Measurements from ENCODE around the gene MED20.
"Not testable (repeated sequence)": the region's sequence is repeated elsewhere in the genome, so short reads cannot be mapped to it uniquely, and the experiment has no call there.

MED20 gene, protein sequence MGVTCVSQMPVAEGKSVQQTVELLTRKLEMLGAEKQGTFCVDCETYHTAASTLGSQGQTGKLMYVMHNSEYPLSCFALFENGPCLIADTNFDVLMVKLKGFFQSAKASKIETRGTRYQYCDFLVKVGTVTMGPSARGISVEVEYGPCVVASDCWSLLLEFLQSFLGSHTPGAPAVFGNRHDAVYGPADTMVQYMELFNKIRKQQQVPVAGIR

DNA sequence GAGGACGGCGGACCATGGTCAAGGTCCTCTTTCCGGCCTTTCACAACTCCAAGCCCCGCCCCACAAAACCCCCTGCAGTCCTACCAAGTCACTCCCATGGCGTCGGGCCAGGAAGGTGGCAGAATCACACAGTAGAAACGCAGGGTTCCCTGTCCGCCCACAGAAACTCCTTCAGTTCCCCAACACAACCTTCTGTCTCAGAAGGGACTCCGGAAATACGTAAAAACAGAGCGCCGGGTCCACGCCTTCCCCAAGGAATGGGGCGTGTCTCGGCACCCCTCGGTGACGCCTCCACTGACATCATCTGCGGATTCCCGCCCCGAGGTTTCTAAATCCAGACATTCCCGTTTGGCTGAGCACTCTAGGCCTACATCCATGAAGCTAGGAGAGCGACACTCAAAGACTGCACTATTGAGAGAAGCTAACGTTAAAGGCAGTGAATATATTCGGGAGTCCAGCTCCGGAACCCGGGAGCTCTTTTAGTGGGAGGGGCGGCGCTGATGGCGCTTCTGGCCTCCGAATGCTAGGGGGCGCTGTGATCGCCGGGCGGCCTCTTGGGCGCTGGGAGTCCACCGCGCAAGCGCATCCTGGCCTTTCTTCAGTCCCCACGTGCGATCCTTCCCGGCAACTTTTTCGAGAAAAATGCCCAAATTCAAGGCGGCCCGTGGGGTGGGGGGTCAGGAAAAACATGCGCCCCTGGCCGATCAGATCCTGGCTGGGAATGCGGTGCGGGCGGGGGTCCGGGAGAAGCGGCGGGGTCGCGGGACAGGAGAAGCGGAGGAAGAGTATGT lies at the start of gene MED20, which contains the start of gene BYSL:
Gene MED20 (minus strand): TSS at position 219 of the 791 bp plus-strand sequence. CDS start 121 bp downstream, at position 98.
Gene BYSL (plus strand): TSS at position 579 of the 791 bp plus-strand sequence. CDS start 64 bp downstream, at position 643.
- DNase-seq, result peak; percentile 97

DNA sequence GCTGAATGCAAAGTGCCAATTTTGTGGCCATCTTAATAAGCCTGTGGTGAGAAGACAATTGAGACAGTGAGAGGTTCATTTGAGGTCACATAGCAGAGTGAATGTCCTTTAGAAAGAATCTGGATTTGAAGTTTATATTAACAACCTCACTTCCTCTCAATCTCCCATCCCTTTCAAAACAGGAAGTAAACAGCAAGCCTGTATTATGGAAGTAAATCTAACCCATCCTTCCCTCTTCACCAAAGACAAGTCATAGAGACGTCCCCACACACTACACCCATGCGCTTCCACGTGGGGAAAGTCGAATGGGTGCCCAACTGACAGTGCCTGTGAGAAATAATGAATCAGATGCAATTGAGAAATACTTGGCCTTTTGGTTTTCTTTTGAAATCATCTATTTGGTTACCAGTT lies 49.5 kb upstream of the MED20 start:
- DNase-seq, result no peak

DNA sequence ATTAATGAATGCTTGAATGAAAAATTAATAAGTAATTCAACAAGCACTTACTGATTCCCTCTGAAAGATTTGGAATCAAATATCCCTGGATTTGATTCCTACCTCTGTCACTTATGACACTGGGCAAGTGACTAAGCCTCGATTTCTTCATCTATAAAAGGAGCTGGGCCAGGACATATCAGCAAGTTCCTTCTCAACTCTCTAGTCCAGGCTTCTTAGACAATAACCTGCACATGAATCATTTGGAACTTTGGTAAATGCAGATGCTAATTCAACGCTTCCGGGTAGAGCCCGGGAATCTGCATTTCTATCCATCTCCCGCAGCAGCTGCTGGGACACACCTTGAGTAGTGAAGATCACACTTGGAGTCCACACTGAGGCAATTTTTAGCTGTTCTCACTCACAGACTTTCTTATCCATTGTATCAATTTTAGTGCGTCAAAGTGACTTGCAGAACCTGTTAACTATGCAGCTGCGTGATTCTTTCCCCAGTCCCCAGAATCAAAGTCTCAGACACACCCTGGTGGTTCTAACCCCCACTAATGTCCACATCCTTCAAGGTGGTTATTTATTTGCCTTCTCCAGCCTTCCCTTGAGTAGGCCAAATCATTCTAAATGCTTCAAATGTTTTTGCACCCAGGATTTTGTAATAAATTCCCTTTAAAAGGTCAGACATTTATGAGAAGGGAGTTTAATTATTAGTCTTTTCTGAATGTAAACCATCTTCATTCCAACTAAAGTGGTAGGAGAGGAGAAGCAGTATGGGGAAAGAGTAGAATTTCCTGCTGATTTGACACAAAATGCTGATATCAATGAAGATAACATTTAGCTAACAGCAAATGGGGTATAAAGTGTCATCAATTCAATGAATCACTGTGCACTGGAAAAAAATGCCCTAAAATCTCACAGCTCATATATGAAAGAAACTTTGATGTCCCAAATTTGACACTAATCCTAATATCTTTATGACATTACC lies 46.7 kb upstream of the MED20 start:
- DNase-seq, result no peak

DNA sequence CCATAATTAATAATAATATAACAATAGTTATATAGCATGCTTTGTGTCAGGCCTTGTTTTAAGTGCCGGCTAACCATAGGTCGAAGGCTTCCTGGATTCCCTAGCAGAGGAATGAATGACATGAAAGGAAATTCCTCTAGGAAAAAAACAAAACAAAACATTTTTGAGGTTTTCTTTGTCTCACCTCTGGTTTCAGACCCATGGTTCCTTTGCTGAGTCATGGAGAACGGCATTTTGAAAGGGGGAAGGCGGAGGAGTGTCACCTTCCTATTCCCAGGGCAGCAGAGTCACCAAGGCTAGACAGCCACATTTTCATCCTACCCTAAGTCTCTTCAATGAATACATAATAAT lies 46.0 kb upstream of the MED20 start:
- DNase-seq, result no peak

DNA sequence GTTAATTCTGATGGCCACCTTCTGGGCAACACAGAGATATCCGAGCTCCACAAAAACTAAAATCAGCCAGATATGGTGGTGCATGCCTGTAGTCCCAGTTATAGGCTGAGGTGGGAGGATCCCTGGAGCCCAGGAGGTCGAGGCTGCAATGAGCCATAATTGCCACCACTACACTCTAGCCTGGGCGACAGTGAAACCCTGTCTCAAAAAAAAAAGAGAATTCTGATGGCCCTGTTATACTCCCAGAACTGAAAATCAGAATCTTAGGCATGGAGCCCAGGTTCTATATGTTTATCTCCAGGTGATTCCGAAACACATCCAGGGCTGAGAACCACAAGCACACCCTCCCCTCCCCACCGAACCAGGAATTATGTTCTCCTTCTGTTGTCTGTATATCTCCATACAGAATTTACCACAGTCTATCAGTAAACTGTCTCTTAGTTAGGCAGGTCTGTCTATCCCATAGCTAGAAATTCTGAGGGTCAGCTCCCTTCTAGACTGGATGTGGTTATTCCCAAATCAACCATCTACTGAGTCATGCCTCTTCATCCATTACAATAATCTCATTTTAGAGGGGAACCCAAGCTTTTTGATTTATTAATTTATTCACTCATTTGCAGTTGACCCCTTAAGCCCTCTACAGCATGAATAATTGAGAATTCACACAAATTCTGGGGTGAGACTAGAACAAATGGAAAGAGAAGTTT lies 45.4 kb upstream of the MED20 start:
- DNase-seq, result no peak

DNA sequence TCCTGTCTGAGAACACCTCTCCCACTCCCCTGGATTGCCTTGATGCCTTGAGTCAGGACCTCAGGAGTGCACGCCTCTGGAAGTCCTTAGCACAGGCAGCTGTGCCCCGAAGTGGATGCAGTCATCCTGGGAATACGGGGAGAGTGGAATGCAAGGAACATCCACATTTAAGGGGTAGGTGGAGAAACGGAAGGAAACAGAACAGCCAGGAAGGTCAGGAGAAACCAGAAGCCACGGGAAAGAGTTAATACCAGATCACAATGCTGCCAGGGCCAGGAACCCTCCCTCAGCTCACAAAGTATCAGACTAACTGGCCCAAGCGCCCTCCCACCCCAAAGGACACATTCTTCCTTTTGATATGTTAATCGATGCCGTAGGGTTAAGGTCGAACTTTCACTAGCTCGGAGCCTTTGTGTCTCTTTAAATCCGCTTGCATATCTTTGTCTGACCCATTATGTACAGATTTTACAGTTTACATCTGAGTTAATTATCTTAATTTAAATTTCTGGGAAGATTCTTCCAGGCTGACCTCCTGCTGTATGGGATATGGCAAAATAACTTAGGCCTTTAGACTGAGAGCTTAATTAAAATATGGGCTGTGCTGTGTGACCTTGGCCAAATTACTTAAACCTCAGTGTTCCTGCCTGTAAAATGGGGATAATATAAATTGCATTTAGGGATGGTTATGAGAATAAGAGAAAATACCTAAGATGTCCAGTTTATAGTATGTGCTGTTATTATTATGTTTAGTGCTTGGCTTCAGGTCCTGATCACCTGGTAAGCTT lies 44.7 kb upstream of the MED20 start:
- DNase-seq, result no peak

DNA sequence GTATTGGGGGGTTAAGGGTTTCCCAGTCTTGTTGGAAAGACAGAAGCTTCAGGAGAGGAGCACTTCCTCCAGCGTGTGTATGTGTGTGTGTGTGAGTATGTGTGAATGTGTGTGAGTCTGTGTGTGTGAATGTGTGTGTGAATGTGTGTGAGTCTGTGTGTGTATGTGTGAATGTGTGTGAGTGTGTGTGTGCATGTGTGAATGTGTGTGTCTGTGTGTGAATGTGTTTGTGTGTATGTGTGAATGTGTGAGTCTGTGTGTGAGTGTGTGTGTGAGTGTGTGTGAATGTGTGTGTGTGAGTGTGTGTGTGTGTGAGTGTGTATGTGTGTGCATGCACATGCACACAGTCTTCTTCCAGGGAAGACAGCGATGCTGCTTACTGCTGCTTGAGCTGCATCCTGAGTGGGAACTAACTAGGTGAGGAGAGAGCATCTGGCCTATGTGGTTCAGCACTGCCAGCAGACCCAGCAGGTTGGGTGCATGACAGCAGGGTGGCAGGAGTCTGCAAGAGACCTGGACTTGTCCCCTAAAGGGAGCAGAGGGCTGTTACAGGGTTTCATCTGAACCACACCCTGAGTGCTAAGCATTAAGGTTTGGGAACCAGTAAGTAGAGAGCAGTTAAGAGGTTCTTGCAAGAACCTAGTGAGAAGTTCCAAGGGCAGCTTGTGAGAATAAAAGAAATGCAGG lies 43.4 kb upstream of the MED20 start:
- no peak for DNase-seq

DNA sequence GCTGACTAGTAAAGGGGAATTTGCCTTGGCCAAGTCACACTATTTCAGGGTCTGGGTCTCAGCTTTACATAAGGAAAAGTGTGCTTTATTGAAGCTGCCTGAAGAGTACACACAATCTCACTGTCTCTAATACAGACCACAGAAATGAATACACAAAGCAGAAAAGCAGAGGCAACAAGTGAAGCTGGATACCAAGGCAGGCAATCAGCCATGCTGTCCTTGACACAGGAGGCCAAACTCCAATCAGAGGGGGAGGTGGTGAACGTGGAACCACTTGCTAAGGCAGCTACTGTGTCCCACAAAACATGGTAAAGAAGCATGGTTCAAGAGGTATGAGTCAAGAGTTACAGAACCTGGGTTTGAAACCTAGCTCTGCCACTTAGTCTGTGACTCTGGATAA lies 42.4 kb upstream of the MED20 start:
- DNase-seq, result no peak

DNA sequence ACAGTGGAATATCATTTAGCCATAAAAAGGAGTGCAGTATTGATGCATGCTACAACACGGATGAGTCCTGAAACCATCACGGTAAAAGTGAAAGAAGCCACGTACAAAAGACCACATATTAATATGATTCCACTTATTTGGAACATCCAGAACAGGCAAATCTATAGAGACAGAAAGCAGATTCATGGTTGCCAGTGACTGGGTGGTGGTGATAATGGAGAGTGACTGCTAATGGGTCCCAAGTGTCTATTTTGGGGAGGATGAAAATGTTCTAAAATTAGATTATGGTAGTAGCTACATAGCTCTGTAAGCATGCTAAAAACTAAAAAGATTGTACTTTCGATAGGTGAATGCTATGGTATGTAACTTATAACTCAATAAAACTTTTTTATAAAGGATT lies 39.1 kb upstream of the MED20 start:
- DNase-seq, result no peak

DNA sequence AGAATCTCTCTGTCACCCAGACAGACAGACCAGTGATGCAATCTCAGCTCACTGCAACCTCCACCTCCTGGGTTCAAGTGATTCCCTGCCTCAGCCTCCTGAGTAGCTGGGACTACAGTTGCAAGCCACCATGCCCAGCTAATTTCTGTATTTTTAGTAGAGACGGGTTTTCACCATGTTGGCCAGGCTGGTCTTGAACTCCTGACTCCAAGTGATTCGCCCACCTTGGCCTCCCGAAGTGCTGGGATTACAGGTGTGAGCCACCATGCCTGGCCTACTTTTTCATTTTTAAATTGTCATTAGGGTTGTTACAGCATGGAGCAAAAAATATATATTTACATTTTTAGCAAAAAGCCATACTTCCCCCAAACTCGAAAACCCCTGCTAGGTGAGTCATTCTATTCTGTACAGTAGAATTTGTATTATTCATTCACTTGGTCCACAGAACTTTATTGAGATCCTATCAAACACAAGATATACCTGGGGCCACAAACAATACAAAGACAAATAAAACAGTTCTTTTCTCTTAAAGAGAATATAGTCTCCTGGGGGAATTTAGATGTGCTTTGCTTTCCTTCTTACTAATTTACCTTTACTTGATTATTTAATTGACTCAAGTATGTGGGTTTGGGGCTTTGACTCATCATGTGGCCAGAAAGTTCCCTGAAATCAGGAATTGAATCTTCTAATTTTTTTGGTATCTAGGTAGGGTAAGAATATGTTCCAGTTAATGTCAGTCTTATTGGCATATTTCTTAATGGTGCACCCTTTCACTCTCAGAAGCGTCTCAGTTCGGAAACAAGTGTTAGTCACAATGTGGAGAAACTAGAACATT lies 37.3 kb upstream of the MED20 start:
- DNase-seq, result no peak

DNA sequence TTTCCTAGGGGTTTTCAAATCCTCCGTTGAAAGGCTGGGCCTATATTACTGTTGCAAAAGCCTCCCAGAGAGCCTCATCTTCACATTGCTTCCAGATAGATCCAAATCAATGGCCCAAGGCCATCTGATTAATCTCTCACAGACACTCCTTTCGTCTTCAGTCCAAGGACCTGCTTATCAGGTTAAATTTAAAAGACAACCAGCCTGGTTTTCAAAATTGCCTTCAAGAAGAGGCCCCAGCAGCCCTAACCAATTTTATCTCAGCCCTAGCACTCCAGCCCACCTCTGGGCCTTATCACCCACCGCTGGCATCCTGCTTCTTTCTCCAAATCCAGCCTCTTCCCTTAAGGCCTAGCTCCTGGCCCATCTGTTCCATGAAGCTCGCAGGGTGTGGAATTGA lies 36.2 kb upstream of the MED20 start:
- DNase-seq, result no peak

DNA sequence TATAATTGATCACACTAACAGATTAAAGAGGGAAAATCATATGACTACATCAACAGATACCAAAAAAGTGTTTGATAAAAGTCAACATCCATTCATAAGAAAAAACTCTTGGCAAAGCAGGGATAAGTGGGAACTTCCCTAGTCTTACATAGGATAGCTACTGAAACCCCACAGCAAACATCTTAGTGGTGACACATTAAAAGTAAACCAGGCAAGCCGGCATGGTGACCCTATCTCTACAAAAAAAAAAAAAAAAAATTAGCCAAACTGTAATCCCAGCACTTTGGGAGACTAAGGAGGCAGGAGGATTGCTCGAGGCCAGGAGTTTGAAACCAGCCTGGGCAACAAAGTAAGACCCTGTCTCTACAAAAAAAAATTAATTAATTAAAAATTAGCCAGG lies 34.5 kb upstream of the MED20 start:
- no peak for DNase-seq

DNA sequence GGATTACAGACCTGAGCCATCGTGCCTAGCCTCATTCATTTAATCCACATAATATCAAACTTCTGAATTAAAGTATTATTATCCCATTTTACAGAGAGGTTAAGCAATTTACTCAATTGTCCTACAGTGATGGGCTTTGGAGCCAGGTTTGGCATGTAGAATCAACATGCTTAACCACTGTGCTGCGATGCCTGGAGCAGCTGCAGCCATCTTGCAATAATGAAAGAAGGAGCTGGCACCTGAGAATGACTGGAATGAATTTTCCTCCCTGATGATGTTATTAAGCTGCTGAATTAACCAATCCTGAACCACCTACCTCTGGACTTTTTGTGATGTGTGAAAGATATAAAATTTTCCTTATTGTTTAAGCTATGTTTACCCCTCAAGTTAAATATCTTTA lies 33.7 kb upstream of the MED20 start:
- DNase-seq, result no peak

DNA sequence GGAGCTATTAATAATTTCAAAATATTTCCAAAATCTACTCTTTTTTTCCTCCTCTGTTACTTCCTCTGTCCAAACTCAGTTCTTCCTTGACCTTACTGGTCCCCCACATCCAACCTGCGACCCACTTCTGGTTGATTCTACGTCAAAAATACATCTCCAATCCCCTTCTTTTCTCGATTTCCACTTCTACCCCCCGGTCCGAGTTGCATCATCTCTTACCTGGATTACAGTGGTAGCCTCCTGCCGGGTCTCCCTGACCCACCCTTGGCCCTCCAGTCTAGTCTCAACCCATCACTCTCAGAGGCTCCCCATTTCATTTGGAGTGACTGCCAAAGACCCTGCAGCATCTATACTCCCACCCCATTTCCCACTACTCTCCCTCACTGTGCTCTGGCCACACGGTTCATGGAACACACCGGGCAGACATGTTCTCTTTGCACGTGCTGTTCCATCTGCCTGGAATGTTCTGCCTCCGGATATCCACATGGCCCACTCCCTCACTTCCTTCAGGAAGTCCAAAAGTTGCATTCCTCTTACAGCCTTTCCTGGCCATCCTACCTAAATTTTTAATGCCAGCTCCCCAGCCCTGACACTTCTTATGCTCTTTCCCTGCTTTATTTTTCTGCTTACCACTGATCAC lies 26.8 kb upstream of the MED20 start:
- no peak for DNase-seq

DNA sequence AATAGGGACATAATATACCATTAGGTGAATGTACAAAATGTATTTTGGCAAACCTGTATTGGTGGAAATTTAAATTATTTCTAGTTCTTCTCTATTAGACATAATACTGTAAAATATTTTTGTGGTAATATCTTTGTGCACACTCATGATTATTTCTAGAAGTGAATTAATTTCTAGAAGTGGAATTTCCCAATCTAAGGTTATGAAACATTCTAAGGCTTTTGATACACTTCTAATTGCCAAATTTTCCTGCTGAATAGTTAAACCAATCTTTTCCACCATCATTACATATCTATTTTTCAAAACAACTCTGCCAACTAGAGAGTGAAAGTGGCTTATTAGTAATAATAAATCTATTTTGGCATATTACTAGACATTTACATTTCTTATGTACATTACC lies 22.5 kb upstream of the MED20 start:
- DNase-seq, result no peak

DNA sequence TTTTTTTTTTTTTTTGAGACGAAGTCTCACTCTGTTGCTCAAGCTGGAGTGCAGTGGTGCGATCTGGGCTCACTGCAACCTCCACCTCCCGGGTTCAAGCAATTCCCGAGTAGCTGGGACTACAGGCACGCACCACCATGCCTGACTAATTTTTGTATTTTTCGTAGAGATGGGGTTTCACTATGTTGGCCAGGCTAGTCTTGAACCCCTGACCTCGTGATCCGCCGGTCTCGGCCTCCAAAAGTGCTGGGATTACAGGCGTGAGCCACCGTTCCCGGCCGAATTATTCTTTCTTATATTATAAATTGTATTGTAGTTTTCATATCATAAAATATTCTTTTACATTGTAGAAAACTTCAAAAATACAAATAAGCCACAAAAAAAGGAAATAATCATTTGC lies 21.9 kb upstream of the MED20 start:
- DNase-seq, result not testable (repeated sequence)

DNA sequence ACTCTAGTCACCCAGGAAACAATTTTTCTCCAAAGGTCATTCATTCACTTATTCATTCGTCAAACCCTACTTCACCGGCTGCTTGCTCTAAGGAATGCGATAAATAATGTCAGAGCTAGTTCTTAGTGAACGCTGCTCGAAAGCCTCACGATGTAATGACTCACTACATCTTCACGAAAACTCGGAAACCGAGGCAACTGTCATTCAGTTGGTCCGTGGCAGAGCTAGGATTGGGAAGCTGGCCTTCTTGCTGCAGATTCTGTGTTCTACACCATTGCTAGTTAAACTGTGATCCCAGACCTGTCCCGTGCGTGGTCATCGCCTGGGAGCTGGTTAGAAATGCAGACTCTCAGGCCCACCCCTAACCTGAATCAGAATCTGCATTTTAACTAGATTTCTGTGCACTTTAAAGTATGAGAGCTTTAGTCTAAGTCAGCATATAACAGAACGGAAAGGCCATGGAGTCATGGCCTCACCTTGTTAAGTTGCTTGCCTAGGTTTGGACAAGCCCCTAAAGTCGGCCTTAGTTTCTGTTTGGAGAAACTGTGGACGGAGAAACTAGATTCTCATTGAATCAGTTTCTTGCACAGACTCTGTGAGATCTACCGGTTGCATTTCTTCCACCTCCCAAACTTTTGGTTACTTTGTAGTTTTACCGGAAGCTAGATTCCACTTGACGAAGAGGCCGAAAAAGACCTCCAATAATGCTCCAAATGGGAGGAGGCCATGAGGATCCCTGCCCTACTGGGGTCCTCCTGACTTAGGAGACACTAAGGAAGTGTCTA lies 21.3 kb upstream of the MED20 start:
- peak; percentile 57 for DNase-seq

DNA sequence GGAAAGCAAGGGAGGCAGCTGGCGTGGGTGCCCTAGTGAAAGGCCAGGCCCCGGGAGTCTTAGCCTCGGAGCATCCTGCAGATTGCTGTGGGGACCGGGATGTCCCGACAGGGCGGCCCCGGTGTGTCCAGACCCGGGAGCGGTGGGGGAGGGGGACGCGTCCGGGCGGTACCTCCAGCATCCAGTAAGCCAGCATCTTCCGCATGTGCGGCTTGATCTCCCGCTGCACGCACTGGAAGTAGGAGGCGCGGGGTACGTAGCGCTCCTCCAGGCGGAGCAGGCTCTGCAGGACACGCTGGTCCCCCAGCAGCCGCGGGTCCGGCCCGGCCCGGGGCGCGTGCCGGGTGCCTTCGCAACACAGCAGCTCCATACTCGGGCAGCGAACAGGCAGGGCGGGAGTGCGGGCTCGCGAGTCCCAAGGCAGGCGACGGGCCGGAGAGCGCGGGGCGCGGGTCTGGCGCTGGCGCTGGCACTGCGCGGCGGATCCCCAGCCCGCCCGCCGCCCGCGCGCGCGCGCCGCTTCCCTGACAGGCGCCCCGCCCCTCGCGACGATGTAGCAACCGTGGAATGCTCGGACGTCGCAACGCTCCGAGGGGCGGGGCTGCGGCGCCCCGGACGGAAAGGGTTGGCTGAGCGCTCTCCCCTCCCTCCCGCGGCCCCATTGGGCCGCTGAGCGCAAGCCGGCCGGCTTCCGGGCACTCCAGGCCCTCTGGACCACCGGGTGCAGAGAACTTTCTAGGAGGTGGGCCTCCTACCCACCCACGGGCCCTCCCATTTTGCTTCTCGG lies 20.5 kb upstream of the MED20 start, which contains the start of gene CCND3:
Gene CCND3 (minus strand): TSS at position 529 of the 787 bp plus-strand sequence. CDS start 159 bp downstream, at position 370.
- peak; percentile 93 for DNase-seq
